HG02981 (cell line): ENCODE measurements around the gene WWP2.

Experiments used
- ATAC-seq: cut with Tn5 transposase; IDR thresholded peaks from one replicate; pipeline ENCODE4 v1.9.1; 2021; ENCODE audit warnings: mild to moderate bottlenecking, moderate library complexity; ENCODE audit not compliant: unreplicated experiment

The WWP2 gene

DNA sequence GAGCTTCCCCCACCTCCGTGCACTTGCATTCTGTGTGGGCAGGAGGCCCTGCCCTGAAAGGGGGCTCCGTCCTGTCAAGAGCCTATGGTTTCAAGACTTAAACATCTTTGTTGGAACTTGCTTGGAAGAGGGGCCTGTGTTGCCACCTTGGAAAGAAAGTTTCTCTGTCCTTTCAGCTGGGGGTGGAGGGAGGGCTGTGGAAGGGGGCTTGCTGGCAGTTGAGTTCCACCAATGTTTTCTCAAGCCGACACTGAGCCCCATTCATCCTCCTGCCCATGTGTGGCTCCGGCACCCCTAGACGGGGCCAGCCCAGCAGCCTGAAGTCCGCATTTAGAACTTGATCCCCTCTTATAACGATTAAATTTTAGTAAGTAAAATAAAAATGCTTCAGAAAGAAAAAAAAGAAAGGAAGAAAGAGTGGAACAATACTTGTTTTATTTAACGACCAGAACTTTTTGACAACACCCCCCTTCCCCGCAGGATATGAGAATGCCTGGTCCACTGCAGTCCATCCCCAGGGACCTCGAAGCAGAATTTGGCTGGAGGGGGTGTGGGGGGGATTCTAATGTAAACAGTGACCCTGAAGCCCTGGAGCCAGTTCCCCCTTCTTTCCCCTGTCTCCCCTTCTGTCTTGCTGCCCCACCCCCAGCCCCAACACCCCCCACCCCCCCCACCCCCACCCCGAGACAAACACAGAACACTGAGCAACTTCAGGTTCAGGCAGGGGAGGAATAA is 162.1 kb downstream of the WWP2 start:
- ATAC-seq = no peak

DNA sequence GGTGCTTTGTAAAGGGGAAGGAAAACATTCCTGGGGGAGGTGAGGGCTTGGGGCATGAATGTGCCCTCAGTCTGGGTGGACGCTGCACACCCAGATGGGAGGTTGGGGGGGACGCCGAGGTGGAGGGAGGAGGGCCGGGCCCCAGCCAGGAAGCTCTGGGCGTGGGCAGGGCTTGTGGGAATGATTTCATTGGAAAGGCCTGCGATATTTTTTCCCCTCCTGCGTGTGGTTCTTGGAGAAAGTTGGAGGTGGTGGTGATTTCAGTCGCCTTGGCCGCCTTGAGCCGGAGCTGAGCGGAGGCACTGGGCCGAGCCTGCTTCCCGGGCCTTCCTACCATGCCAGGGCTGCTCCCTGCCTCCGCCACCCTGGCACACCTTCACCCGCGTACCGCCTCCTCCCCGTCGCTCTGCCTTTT is 162.7 kb downstream of the WWP2 start:
- ATAC-seq = no peak

DNA sequence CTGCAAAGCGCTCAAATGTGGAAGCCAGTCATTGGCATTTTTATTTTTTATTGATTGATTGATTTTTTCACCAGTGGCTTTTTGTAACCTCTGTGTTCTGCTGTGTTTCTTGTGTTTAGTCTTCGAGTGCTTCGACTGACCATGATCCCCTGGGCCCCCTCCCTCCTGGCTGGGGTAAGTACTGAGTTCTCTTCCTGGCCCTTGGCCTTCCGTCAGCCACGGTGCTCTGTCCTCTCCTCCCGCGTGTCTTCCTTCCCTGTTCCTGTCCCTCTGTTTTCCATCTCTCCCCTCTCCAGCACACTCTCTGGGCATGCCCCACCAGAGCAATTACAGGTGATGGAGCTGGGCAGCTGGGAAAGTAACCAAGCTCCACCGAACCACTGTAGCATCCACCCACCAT is 163.2 kb downstream of the WWP2 start:
- no peak for ATAC-seq

DNA sequence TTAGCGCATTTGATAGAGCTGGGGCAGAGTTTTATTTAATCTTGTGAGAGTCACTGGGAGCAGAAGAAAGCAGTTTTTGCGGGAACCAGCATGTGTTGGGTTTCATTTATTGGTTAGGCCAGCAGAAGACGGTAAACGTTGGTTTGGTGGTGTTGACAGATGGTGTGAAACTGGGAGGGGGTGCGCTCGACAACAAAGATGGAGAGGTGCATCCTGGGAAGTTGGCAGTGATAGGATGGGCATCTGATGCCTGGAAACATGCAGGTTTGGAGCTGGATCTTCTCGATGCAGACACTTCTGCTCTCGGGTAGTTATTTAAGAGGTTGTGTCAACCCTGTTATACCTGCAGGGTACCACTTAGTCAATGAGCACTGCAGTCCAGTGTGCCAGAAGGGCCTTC is 164.1 kb downstream of the WWP2 start:
- no peak for ATAC-seq

DNA sequence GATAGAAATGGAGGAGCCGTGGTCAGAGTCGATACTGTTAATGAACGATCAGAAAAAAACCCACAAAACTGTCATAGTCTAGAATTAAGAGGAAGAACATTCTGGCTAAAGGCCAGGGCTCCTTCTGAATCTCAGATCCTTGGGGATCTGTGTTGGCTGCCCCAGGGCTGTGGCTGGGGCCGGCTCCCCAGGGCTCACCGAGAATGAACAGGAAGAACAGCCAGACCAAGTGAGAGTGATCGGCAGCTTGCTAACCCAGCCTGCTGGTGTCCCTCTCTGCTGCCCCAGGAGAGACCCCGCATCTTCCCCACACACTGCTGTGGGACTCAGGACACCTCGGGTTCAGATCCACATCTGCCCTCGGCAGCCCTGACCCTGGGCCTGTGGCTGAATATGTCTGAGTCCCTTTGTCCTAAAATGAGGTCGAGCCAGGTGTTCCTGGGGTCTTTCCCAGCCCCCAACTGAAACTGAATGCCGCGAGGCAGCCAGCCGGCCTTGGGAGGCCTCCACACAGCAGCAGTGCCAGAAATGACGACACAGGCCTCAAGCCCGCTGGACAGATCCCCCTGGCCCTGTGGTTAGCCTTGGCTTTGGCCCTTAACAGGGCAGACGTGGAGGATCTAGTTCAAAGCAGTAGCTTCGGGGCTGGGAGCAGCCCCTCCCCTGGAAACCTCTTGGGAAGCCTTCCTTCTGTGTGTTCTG is 165.1 kb downstream of the WWP2 start:
- no peak for ATAC-seq

DNA sequence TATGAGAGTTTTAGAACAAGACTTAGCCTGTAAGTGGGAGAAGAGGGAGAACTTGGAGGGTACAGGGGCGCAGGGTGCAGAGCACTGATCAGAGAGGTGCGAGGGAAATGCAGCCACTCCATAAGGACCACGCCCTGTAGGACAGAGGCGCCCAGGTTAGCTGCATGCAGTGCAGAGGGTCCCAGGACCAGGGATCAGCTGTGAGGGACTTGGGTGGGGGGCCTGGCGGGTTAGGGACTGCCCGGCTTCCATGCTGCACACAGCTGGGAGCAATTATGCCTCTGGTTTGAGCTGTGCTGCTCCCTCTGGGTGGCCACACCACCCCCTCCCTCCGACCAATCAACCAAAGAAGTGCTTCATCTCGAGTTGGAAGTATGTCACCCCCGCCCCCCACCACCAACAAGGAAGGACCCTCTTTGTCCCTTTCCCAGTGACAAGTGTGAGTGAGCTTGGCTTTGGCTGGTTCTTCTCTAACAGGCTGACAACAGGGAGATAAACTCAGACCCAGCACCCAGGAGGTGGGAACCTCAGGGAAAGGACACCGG is 166.8 kb downstream of the WWP2 start:
- ATAC-seq = no peak

DNA sequence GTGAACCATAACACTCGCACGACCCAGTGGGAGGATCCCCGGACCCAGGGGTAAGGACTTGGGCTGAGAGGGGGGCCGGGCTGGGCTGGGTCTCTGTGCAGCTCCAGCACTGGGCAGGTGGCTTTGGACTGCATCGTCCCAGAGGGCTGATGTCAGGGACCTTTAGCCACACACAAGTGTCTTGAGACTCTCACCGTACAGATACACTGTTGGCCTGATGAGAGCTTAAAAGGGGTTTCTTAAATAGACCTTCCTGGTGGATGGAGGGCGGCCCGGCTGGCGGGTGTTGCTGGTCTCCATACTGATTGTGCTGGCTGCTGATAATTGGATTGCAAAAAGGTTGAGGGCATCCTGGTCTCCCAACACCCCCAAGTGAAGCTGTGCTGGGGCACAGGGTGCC is 167.3 kb downstream of the WWP2 start:
- ATAC-seq = no peak

DNA sequence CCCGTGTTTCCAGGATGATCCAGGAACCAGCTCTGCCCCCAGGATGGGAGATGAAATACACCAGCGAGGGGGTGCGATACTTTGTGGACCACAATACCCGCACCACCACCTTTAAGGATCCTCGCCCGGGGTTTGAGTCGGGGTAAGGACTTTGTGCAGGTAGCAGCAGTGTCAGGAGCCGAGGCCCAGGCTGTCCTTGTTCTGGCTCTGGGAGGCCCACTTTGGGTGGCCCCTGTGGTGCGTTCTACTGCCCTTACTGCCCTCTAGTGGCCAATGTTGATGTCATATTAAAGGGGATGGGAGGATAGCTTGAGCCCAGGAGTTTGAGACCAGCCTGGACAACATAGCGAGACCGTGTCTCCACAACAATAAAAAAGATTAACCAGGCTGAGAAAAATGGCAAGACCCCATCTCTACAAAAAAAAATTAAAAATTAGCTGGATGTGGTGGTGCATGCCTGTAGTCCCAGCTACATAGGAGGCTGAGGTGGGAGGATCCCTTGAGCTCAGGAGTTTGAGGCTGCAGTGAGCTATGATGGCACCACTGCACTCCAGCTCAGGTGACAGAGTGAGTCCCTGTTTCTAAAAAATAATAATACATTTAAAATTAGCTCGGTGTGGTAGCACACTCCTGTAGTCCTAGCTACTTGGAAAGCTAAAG is 168.1 kb downstream of the WWP2 start:
- ATAC-seq = no peak

DNA sequence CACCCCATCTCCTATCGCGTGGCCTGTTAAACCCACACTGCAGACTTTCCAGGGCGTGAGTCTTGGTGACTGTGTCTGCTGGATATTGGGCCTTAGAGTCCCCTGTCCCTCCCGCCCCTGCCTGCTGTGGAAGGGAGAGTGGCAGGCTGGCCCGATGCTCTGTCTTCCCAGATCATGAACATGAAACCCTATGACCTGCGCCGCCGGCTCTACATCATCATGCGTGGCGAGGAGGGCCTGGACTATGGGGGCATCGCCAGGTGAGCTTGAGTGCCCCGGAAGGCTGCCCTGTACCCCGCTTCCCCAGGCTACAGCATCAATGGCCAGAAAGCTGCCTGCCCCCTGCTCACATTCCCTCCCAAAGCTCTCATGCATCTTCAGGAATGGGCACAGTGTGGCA is 169.5 kb downstream of the WWP2 start:
- no peak for ATAC-seq

DNA sequence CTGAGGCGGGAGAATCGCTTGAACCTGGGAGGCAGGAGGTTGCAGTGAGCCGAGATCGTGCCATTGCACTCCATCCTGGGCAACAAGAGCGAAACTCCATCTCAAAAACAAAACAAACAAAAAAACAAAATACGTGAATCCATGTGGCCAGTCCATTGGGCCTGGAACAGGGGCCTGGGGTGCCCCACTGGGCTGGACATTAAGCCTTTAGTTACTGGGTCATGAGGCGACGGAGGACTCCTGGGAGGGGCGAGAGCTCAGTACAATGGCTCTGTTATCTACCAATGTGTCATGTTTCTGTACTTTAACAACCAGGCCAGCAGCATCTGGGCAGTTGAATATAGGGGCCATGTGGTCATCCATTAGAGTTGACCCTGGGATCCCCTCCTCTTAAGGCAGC is 170.1 kb downstream of the WWP2 start:
- ATAC-seq = no peak

DNA sequence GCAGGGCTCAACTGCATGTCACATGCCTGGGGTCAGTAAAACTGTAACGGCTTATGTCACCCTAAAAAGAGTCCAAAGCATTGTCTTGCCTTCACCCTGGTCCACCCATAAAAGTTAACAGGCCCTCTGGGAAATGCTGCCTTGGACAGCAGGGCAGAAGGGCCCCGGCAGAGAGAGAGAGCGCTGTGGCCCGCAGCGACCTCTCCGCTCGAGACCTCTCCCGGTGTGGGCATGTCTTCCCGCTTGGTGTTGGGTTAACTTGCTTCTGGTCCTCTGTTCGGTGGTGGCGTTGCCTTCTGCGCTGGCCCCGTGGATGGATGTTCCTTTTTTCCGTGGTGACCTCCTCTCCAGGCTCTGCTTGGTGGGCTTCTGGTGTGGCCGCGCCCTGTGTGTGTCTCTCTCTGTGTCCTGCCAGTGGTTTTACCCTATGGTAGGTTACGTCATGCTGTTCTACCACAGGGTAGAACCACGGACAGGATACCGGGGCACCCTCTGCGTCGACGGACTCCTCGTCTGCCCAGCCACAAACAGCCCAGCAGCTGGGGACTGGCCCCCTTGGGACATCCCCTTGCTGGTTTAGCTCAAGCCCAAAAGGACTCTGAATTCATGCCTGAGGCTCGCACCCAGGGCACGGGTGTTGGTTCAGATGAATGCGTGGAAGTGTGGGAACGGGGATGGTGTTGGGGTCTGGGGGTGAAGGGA is 170.7 kb downstream of the WWP2 start:
- no peak for ATAC-seq

DNA sequence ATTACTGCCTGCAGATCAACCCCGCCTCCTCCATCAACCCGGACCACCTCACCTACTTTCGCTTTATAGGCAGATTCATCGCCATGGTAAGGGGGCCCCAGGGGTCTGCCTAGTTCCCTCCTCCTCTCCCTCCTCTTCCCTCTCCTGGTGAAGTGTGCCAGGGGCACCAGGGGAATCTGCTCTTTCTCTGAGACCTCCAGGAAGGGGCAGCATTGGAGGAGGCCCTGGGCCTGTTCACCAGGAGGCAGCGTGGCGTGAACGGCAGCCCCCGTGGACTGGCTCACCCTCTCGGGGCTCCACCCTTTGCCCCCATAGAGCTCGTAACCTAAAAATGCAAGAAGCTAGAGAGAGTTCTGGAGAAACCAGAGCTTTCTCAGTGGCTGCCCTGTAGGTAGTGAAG is 171.9 kb downstream of the WWP2 start:
- no peak for ATAC-seq

DNA sequence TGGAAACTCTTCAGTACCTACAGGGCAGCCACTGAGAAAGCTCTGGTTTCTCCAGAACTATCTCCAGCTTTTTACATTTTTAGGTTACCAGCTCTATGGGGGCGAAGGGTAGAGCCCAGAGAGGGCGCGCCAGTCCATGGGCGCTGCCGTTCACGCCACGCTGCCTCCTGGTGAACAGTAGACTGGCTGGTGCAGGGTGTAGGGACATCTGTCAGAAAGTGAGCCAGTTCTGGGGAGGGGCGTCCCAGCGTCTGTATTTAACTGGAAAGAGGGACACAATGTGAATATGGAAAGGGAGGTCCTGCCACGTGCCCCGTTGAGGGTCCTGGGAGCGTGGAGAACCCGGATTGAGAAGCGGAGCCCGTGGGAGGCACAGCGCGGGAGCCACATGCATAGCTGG is 172.6 kb downstream of the WWP2 start:
- ATAC-seq = no peak

DNA sequence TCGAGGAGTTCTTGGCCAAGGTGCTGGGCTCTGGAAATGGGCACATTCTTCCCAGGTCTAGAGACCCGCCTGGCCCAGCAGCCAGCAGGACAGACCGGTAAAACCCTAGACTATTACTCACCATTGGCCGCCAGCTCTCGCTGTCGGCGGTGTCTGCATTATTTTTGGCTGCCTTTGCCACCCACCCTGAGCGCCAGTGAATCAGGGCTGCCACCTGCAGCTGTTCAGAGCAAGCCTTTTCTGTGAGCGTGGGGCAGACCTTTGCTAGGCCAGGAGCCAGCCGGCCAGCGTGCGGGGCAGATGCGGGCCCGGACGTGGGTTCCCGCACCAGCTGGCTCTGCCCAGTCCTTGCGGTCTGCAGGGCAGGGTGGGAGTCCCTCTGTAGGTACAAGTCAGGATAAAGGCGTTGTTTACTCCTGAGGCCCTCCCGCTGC is 173.2 kb downstream of the WWP2 start:
- ATAC-seq = no peak

DNA sequence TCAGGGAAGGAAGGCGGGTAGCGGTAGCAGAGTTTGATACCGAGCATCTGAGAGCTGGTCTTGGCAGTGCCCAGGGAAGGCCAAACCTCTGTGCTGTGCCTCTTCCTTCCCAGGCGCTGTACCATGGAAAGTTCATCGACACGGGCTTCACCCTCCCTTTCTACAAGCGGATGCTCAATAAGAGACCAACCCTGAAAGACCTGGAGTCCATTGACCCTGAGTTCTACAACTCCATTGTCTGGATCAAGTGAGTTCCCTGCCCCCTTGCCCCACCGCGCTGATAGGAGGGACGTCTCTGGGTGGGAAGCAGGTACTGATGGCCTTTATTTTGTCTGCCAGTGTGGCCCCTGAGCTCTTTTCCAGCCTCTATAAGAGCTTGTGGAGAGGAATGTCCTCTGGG is 173.6 kb downstream of the WWP2 start:
- no peak for ATAC-seq

DNA sequence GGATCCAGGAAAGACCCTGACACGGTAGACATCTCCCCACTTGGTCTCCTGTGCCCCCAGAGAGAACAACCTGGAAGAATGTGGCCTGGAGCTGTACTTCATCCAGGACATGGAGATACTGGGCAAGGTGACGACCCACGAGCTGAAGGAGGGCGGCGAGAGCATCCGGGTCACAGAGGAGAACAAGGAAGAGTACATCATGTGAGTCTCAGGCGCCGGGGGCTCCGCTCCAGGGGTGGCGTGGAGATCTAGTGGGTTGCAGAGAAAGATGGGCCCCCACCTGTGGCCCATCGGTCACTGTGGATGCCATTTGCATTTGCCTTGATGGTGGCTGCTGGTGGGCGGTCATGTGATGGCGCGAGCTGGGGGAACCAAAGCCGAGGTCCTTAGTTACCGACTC is 174.1 kb downstream of the WWP2 start:
- ATAC-seq = no peak

DNA sequence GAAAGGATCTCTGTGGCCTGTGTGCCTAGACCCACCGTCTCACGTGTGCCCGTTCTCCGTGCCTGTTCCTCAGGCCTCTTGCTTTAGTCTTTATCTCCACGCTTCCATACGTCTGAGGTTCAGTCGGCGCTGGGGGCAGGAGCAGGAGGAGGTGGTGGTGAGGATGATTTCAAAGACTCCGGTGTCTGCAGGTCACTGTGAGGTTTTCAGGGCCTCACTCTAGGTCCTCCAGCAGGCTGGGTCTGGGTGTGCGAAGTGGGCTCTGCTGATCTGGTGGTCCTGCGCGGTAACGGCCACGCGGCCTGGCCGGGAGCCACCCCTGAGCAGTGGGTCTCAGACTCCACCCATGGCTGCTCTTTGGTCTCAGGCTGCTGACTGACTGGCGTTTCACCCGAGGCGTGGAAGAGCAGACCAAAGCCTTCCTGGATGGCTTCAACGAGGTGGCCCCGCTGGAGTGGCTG is 174.6 kb downstream of the WWP2 start:
- ATAC-seq = no peak

DNA sequence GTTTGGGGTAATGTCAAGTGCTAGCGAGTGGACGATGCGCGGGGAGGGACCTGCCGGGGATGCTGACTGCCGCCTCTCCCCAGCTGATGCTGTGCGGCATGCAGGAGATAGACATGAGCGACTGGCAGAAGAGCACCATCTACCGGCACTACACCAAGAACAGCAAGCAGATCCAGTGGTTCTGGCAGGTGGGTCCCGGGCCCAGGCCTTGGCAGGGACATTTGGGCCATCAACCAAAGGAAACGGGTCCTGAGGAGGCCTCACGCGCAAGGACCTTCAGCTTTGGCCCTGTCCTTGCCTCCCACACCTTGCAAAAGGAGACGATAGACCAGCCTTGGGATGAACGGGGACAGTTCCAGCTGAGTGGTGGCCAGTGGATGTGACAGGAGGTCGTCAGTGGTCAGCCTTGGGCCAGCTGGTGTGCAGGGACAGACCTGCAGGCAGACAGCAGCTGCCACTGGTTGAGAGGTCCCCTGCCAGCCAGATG is 175.4 kb downstream of the WWP2 start:
- no peak for ATAC-seq

DNA sequence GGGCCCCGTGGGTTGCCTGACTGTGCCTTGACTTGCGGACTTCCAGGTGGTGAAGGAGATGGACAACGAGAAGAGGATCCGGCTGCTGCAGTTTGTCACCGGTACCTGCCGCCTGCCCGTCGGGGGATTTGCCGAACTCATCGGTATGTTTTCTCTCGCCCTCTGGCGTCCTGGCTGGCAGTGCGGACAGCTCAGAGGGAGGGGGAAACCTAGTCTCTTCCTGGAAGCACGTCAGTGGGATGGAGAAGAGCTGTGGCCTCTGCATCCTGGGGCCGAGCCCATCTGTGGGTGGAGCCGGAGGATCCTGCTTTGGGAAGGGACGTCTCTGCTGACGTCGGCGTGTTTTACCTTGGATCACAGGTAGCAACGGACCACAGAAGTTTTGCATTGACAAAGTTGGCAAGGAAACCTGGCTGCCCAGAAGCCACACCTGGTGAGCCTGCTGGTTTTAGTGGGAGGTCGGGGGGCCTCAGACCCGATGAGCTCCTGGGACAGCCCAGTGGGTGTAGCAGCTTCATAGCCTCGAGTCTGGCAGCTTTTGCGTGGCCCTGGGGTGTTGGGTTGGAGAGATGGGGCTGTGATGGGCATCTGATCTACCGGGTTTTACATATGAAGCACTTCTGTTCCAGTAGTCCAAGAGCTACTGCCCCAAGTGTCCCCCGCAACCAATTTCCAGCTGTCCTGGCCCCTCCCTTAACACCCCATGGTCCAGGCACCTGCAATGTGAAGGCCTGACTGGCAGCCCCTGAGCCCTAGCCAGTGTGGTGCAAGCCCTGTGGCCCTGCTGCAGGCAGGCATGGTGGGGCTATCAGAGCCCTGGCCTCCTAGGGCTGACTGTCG is 177.1 kb downstream of the WWP2 start:
- no peak for ATAC-seq
